T-helper 2 cell treated with Interferon-gamma antibody and Interleukin-4, amounts not matched to agents 5 μg/mL and 100 μg/mL, for 36 hours (primary cell): ENCODE measurements around the gene SMC6.

ENCODE experiments used
- DNase-seq: peaks from one replicate; pipeline ENCODE4 v3.0.0; 2021; ENCODE audit warnings: low spot score
- H3K27ac Mint-ChIP-seq: one replicate; pipeline ENCODE4 v1.8.0; 2021; ENCODE audit warnings: mild to moderate bottlenecking, mixed read lengths
- H3K27me3 Mint-ChIP-seq: one replicate; pipeline ENCODE4 v1.8.0; 2021; ENCODE audit warnings: low read depth, mixed read lengths
- H3K36me3 Mint-ChIP-seq: one replicate; pipeline ENCODE4 v1.8.0; 2021; ENCODE audit warnings: low read depth, mixed read lengths
- H3K4me1 Mint-ChIP-seq: one replicate; pipeline ENCODE4 v1.8.0; 2021; ENCODE audit warnings: low read depth, mixed read lengths
- H3K4me3 Mint-ChIP-seq: one replicate; pipeline ENCODE4 v1.8.0; 2022; ENCODE audit warnings: mild to moderate bottlenecking, moderate library complexity, mixed read lengths
- H3K9me3 Mint-ChIP-seq: one replicate; pipeline ENCODE4 v1.8.0; 2021; ENCODE audit warnings: mixed read lengths

Gene SMC6

GRCh38 chr2:17754773-17755425 lies 1.3 kb upstream of the SMC6 start:
- no peaks in the 10 kb centered on the region for H3K9me3 Mint-ChIP-seq

GRCh38 chr2:17752892-17753802 lies 463 bp downstream of the SMC6 start:
- H3K4me1 Mint-ChIP-seq, result peaks cover 38% of the 10 kb centered on the region
- peak overlapping the region; percentile 87 for H3K4me3 Mint-ChIP-seq
- H3K27me3 Mint-ChIP-seq, result no peaks in the 10 kb centered on the region
- peak overlapping the region; percentile 95 for H3K27ac Mint-ChIP-seq
- peaks cover 8% of the 10 kb centered on the region for H3K36me3 Mint-ChIP-seq
- H3K9me3 Mint-ChIP-seq, result no peaks in the 10 kb centered on the region
- DNase-seq, result peak; percentile 52

More at GRCh38 chr2:17754773-17755425, 1.3 kb upstream of the SMC6 start:
- no peaks in the 10 kb centered on the region for H3K27me3 Mint-ChIP-seq
- H3K4me3 Mint-ChIP-seq, result peak overlapping the region; percentile 87
- H3K36me3 Mint-ChIP-seq, result peaks cover 8% of the 10 kb centered on the region
- no peak for DNase-seq
- H3K4me1 Mint-ChIP-seq, result peaks cover 43% of the 10 kb centered on the region
- peak overlapping the region; percentile 95 for H3K27ac Mint-ChIP-seq

GRCh38 chr2:17752246-17752645 lies 1.4 kb downstream of the SMC6 start:
- Mint-ChIP-seq H3K27ac (peak overlapping the region; percentile 7), H3K36me3 (peaks cover 8% of the 10 kb centered on the region), H3K9me3 (no peaks in the 10 kb centered on the region), H3K27me3 (no peaks in the 10 kb centered on the region), H3K4me3 (peak overlapping the region; percentile 87), H3K4me1 (peaks cover 36% of the 10 kb centered on the region)
- DNase-seq, result no peak

- Mint-ChIP-seq H3K9me3 (no peaks in the 10 kb centered on the region), H3K27me3 (no peaks in the 10 kb centered on the region), H3K4me3 (peak overlapping the region; percentile 51), H3K36me3 (peaks cover 6% of the 10 kb centered on the region), H3K4me1 (peaks cover 23% of the 10 kb centered on the region), H3K27ac (peak overlapping the region; percentile 79)
- no peak for DNase-seq
These were observed 3.7 kb downstream of the SMC6 start for GRCh38 chr2:17749753-17750438.

- H3K4me1 Mint-ChIP-seq, result peaks cover 20% of the 10 kb centered on the region
- H3K9me3 Mint-ChIP-seq, result no peaks in the 10 kb centered on the region
- no peak for DNase-seq
- H3K4me3 Mint-ChIP-seq, result no peak overlapping the region
- H3K27ac Mint-ChIP-seq, result no peak overlapping the region
- H3K27me3 Mint-ChIP-seq, result no peaks in the 10 kb centered on the region
- H3K36me3 Mint-ChIP-seq, result peaks cover 8% of the 10 kb centered on the region
These were observed 4.9 kb downstream of the SMC6 start for GRCh38 chr2:17748745-17749144.

- Mint-ChIP-seq H3K4me3 (no peak overlapping the region), H3K9me3 (no peaks in the 10 kb centered on the region), H3K4me1 (peaks cover 20% of the 10 kb centered on the region), H3K27me3 (no peaks in the 10 kb centered on the region), H3K27ac (no peak overlapping the region), H3K36me3 (peaks cover 9% of the 10 kb centered on the region)
- DNase-seq, result no peak
These were observed 5.7 kb downstream of the SMC6 start for GRCh38 chr2:17747684-17748452.

- Mint-ChIP-seq H3K36me3 (peaks cover 35% of the 10 kb centered on the region), H3K4me1 (no peaks in the 10 kb centered on the region), H3K4me3 (no peak overlapping the region), H3K27me3 (no peaks in the 10 kb centered on the region), H3K27ac (no peak overlapping the region), H3K9me3 (no peaks in the 10 kb centered on the region)
- DNase-seq, result no peak
These were observed 13.4 kb downstream of the SMC6 start for GRCh38 chr2:17740203-17740602.

GRCh38 chr2:17736989-17737388 lies 16.6 kb downstream of the SMC6 start:
- Mint-ChIP-seq H3K27ac (peak overlapping the region; percentile 9), H3K27me3 (no peaks in the 10 kb centered on the region), H3K36me3 (peaks cover 37% of the 10 kb centered on the region), H3K9me3 (no peaks in the 10 kb centered on the region), H3K4me1 (no peaks in the 10 kb centered on the region), H3K4me3 (no peak overlapping the region)
- no peak for DNase-seq

GRCh38 chr2:17735864-17736263 lies 17.7 kb downstream of the SMC6 start:
- Mint-ChIP-seq H3K27me3 (no peaks in the 10 kb centered on the region), H3K27ac (no peak overlapping the region), H3K9me3 (no peaks in the 10 kb centered on the region), H3K4me3 (no peak overlapping the region), H3K4me1 (no peaks in the 10 kb centered on the region), H3K36me3 (peaks cover 44% of the 10 kb centered on the region)
- DNase-seq, result no peak

- H3K4me3 Mint-ChIP-seq, result no peak overlapping the region
- DNase-seq, result no peak
- H3K27me3 Mint-ChIP-seq, result no peaks in the 10 kb centered on the region
- peaks cover 39% of the 10 kb centered on the region for H3K36me3 Mint-ChIP-seq
- no peak overlapping the region for H3K27ac Mint-ChIP-seq
- H3K9me3 Mint-ChIP-seq, result no peaks in the 10 kb centered on the region
- no peaks in the 10 kb centered on the region for H3K4me1 Mint-ChIP-seq
These were observed 20.0 kb downstream of the SMC6 start for GRCh38 chr2:17733599-17733998.

- H3K27me3 Mint-ChIP-seq, result no peaks in the 10 kb centered on the region
- no peak for DNase-seq
- no peaks in the 10 kb centered on the region for H3K9me3 Mint-ChIP-seq
- no peaks in the 10 kb centered on the region for H3K4me1 Mint-ChIP-seq
- no peak overlapping the region for H3K4me3 Mint-ChIP-seq
- H3K36me3 Mint-ChIP-seq, result peaks cover 34% of the 10 kb centered on the region
- no peak overlapping the region for H3K27ac Mint-ChIP-seq
These were observed 23.7 kb downstream of the SMC6 start for GRCh38 chr2:17729880-17730279.

- Mint-ChIP-seq H3K27me3 (no peaks in the 10 kb centered on the region), H3K4me3 (no peak overlapping the region), H3K36me3 (peaks cover 30% of the 10 kb centered on the region), H3K9me3 (no peaks in the 10 kb centered on the region), H3K27ac (no peak overlapping the region), H3K4me1 (no peaks in the 10 kb centered on the region)
- no peak for DNase-seq
These were observed 25.4 kb downstream of the SMC6 start for GRCh38 chr2:17728210-17728609.

GRCh38 chr2:17719562-17720371 lies 33.8 kb downstream of the SMC6 start:
- H3K36me3 Mint-ChIP-seq, result peaks cover 15% of the 10 kb centered on the region
- DNase-seq, result no peak
- H3K9me3 Mint-ChIP-seq, result no peaks in the 10 kb centered on the region
- H3K4me3 Mint-ChIP-seq, result no peak overlapping the region
- no peak overlapping the region for H3K27ac Mint-ChIP-seq
- no peaks in the 10 kb centered on the region for H3K27me3 Mint-ChIP-seq
- peaks cover 2% of the 10 kb centered on the region for H3K4me1 Mint-ChIP-seq
